Nephron progenitor cell (in vitro differentiated cells): ENCODE data around the gene TRABD.

Experiments used
- DNase-seq: peaks from one replicate; pipeline ENCODE4 v3.0.0; 2021
- H3K27ac Mint-ChIP-seq: 2 replicates; pipeline ENCODE4 v1.8.0; 2021; ENCODE audit warnings: mild to moderate bottlenecking, moderate library complexity, mixed read lengths
- H3K27me3 Mint-ChIP-seq: 2 replicates; pipeline ENCODE4 v1.8.0; 2021; ENCODE audit warnings: mild to moderate bottlenecking, low read depth, mixed read lengths; ENCODE audit not compliant: poor library complexity
- H3K36me3 Mint-ChIP-seq: 2 replicates; pipeline ENCODE4 v1.8.0; 2021; ENCODE audit warnings: low read depth, mixed read lengths
- H3K4me1 Mint-ChIP-seq: 2 replicates; pipeline ENCODE4 v1.8.0; 2021; ENCODE audit warnings: mixed read lengths
- H3K4me3 Mint-ChIP-seq: 2 replicates; pipeline ENCODE4 v1.8.0; 2021; ENCODE audit warnings: mild to moderate bottlenecking, moderate library complexity, mixed read lengths
- H3K9me3 Mint-ChIP-seq: 2 replicates; pipeline ENCODE4 v1.8.0; 2021; ENCODE audit warnings: mild to moderate bottlenecking, moderate library complexity, mixed read lengths
- TF ChIP-seq, protein P1 (sequence below): fragments of 200-600 bp; sonication (generic); IDR thresholded peaks from 2 replicates; pipeline ENCODE4 v1.5.0; 2021; ENCODE audit warnings: antibody characterized with exemption

Gene TRABD

DNA sequence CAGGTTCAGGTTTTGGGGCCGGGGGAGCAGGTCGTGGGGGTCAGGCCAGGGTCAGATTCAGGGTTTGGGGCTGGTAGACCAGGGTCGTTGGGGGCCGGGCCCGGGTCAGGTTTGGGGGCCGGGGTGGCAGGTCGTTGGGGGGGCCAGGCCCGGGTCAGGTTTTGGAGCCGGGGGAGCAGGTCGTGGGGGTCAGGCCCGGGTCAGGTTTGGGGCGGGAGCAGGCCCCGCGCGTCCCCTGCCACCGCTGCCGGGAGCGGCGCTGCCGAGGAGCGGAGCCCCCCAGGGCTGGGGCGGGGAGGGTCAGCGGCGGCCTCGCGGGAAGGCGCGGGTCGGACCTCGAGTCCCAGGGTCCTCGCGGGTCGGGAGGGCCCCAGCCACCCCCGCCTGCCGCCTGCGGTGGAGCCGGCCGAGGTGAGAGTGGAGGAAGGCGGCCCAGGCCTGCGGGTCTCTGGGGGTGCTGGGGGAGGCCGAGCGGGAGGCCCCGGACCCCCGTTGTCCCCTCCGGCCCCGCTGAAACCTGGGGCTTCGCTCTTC, 535 bp downstream of the TRABD start:
- TF ChIP-seq, protein P1, sequence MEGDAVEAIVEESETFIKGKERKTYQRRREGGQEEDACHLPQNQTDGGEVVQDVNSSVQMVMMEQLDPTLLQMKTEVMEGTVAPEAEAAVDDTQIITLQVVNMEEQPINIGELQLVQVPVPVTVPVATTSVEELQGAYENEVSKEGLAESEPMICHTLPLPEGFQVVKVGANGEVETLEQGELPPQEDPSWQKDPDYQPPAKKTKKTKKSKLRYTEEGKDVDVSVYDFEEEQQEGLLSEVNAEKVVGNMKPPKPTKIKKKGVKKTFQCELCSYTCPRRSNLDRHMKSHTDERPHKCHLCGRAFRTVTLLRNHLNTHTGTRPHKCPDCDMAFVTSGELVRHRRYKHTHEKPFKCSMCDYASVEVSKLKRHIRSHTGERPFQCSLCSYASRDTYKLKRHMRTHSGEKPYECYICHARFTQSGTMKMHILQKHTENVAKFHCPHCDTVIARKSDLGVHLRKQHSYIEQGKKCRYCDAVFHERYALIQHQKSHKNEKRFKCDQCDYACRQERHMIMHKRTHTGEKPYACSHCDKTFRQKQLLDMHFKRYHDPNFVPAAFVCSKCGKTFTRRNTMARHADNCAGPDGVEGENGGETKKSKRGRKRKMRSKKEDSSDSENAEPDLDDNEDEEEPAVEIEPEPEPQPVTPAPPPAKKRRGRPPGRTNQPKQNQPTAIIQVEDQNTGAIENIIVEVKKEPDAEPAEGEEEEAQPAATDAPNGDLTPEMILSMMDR = no peak
- Mint-ChIP-seq H3K9me3 (no peaks in the 10 kb centered on the region), H3K4me3 (peak overlapping the region; percentile 95), H3K27me3 (no peaks in the 10 kb centered on the region), H3K4me1 (peaks cover 29% of the 10 kb centered on the region), H3K27ac (peak overlapping the region; percentile 90), H3K36me3 (peaks cover 1% of the 10 kb centered on the region)
- DNase-seq = peak; percentile 55

DNA sequence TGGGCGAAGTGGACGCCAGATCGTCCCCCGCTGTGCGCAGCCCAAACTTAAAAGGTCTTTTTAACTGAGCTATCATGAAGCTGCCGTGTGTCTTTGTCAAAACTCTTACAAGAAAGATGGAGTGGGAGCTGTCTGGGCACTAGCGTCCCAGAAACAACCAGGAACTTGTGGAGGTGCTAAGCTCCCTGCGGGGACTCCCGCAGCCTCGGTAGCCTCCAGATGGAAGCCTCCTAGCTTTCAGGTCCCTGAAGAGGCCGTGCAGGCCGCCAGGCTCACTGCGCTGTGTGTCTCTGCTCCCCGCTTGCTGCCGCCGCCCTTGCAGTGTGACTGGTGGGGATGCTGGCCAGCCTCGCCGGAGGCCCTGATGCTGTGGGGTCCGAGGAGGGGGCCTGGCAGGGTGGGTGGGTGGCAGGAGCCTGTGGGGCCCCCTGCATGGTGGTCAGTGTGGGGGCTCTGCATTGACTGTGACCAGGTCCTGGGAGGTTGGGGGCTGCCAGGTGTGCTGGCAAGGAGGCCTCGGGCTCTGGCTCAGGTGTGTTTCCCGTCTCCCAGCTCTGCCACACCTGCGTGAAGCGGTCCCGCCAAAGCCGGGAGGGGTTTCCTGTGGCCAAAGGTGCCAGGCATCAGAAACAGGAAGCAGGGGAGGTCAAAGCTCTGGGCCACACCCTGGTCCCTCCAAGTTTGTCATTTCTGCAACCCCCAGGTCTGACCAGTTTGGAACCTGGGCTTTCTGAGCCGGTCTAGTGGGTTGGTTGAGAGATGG, 1.2 kb downstream of the TRABD start:
- no peaks in the 10 kb centered on the region for H3K27me3 Mint-ChIP-seq
- no peak for DNase-seq
- peaks cover 5% of the 10 kb centered on the region for H3K36me3 Mint-ChIP-seq
- peak overlapping the region; percentile 95 for H3K4me3 Mint-ChIP-seq
- peaks cover 34% of the 10 kb centered on the region for H3K4me1 Mint-ChIP-seq
- TF ChIP-seq, protein P1 = no peak
- peak overlapping the region; percentile 90 for H3K27ac Mint-ChIP-seq
- H3K9me3 Mint-ChIP-seq = no peaks in the 10 kb centered on the region

DNA sequence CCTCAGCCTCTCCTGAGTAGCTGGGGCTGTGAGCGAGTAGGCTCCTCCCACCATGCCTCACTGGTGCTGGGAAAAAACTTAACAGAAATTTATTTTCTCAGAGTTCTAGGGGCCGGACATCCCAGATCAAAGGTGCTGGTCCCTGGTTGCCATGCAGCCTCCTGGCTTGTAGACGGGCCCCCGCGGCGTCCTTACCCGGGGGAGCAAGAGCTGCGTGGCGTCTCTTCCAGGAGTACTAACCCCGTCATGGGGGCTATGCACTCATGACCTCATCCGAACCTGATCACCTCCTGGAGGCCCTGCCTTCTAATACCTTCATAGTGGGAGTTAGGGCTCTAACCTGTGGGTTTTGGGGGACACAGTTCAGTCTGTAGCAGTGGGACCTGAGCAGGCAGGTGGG, 2.6 kb downstream of the TRABD start:
- no peak for DNase-seq
- H3K27me3 Mint-ChIP-seq = no peaks in the 10 kb centered on the region
- peaks cover 5% of the 10 kb centered on the region for H3K36me3 Mint-ChIP-seq
- no peak overlapping the region for H3K4me3 Mint-ChIP-seq
- TF ChIP-seq, protein P1 = no peak
- H3K9me3 Mint-ChIP-seq = no peaks in the 10 kb centered on the region
- H3K4me1 Mint-ChIP-seq = peaks cover 38% of the 10 kb centered on the region
- no peak overlapping the region for H3K27ac Mint-ChIP-seq

DNA sequence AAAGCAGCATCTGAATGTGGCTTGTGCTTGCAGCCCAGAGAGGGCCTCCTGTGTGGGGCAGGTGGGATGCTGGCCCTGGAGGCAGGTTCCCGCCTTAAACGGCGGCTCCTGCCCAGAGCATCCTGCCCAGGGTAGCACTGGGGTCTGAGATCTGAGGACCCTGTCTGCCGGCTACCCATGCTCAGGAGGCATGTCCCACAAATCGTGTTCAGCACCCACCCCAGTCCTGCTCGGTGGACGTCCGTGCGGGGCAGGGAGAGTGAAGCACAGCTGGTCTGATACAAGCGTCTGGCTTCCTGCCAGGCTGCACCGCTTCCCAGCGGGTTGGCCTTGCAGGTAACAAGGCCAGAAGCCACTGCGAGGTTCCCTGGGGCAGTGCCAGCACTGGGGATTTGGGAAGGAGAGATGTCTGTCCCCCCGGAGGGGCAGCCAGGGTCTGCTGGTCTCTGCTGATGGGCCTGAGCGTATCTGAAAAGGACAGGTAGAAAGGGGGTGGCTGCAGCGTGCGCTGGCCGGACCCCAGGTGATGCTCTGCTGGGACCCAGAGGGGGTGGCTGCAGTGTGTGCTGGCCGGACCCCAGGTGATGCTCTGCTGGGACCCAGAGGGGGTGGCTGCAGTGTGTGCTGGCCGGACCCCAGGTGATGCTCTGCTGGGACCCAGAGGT, 3.6 kb downstream of the TRABD start:
- Mint-ChIP-seq H3K4me1 (peaks cover 34% of the 10 kb centered on the region), H3K36me3 (peaks cover 5% of the 10 kb centered on the region), H3K4me3 (no peak overlapping the region), H3K9me3 (no peaks in the 10 kb centered on the region), H3K27me3 (no peaks in the 10 kb centered on the region), H3K27ac (no peak overlapping the region)
- DNase-seq = peak; percentile 2
- TF ChIP-seq, protein P1 = no peak

DNA sequence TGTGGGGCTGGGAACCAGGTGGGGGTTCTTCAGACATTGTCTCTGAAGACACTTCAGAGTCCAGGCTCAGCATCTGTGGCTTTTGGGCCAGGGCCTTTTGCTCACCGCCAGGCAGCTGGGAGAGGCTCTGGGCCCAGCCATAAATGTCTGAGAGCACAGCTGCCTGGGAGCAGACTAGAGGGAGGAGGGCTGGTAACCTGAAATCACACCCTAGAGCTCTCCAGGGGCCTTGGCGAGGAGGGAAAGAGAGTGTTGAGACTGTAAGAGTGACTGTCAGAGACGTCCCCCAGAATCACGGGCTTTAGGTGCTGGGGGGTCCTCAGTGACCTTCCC, 4.1 kb downstream of the TRABD start:
- H3K27ac Mint-ChIP-seq = peak overlapping the region; percentile 36
- DNase-seq = no peak
- no peaks in the 10 kb centered on the region for H3K27me3 Mint-ChIP-seq
- H3K9me3 Mint-ChIP-seq = no peaks in the 10 kb centered on the region
- TF ChIP-seq, protein P1 = no peak
- peaks cover 5% of the 10 kb centered on the region for H3K36me3 Mint-ChIP-seq
- no peak overlapping the region for H3K4me3 Mint-ChIP-seq
- H3K4me1 Mint-ChIP-seq = peaks cover 34% of the 10 kb centered on the region
